Esophagus muscularis mucosa (tissue), 4 donors: Measurements from ENCODE around the gene EHD1. TPM values are rescaled to one million over a fixed set of nuclear protein-coding genes. Genes with fewer than 3 reads are reported as not detected.

Source experiments
- DNase-seq: peaks from one replicate; pipeline ENCODE4 v3.0.0-alpha.2; 2017; ENCODE audit errors: extremely low spot score
- H3K27ac ChIP-seq, 4 donors: fragments of 200-600 bp; sonication (generic); replicated peaks in 1 of 4; 1 replicate in 3 of 4; 2 replicates in 1 of 4; pipeline ENCODE4 v1.5.1; 2016 to 2019; ENCODE audit warnings: mild to moderate bottlenecking in 1 of 4
- H3K27me3 ChIP-seq, 4 donors: fragments of 200-600 bp; sonication (generic); one replicate each; pipeline versions ENCODE4 v1.5.1 to v1.6.0; 2016 to 2019
- H3K36me3 ChIP-seq, 4 donors: fragments of 200-600 bp; sonication (generic); one replicate each; pipeline ENCODE4 v1.5.1; 2016 to 2019
- H3K4me1 ChIP-seq, 4 donors: fragments of 200-600 bp; sonication (generic); one replicate each; pipeline ENCODE4 v1.5.1; 2016 to 2019
- H3K4me3 ChIP-seq, 4 donors: fragments of 200-600 bp; sonication (generic); 1 replicate in 2 of 4; 2 replicates in 2 of 4; pipeline ENCODE4 v1.5.1; 2016 to 2019; ENCODE audit warnings: mild to moderate bottlenecking in 4 of 4, moderate library complexity in 1 of 4
- H3K9me3 ChIP-seq, 4 donors: fragments of 200-600 bp; sonication (generic); 1 replicate in 3 of 4; 2 replicates in 1 of 4; pipeline ENCODE4 v1.5.1; 2016 to 2019
- CTCF ChIP-seq, 3 experiments: fragments of 200-600 bp in 2 of 3; fragments of 450-650 bp in 1 of 3; sonication (generic) in 2 of 3; IDR thresholded peaks; one replicate each; pipeline ENCODE4 v1.5.1; 2017 to 2019; ENCODE audit warnings: antibody characterized with exemption in 3 of 3, mild to moderate bottlenecking in 2 of 3, moderate library complexity in 1 of 3
- EP300 ChIP-seq: sonication (generic); formaldehyde crosslinking; IDR thresholded peaks from one replicate; pipeline ENCODE4 v1.6.1; 2017; ENCODE audit warnings: antibody characterized with exemption
- POLR2A ChIP-seq: fragments of 450-650 bp; IDR thresholded peaks from one replicate; pipeline ENCODE4 v1.6.1; 2017; ENCODE audit warnings: antibody characterized with exemption, moderate library complexity, mild to moderate bottlenecking, low read depth
- POLR2AphosphoS5 ChIP-seq, 2 donors: sonication (generic); formaldehyde crosslinking; IDR thresholded peaks; one replicate each; pipeline ENCODE4 v1.6.1; 2017; ENCODE audit warnings: antibody characterized with exemption in 2 of 2
- WGBS: methylation state at CpG from one replicate; pipeline ENCODE4 v1.1.5; 2018; 5-methylcytosine and 5-hydroxymethylcytosine counted together
- intact Hi-C: fragments of 100-400 bp; cut with DNase I; formaldehyde crosslinking; loops from one replicate; pipeline ENCODE4 v1.15.1; 2023
- total RNA-seq, 4 donors: library from RNA; depleted of rRNA; stranded (reverse); fragments of >200 nt; gene quantifications; one replicate each; pipeline versions ENCODE4 v1.1.0 to v1.2.1, GENCODE V29; 2016

Gene EHD1
- total RNA-seq, 4 donors from 2014 or later = 57.0 to 193 (median 104) TPM

GRCh38 chr11:64911142-64911541, 32.7 kb upstream of the EHD1 start:
- DNase-seq = no peak
- TF ChIP-seq EP300 = no peak
- no peak for TF ChIP-seq POLR2AphosphoS5 (IDR thresholded peaks at IDR 0.05)
- TF ChIP-seq POLR2A = no peak
- no peak for TF ChIP-seq CTCF (IDR thresholded peaks at IDR 0.05)
- peaks cover 66 to 88% (median 83%) of the 10 kb centered on the region in 4 donors for H3K36me3 ChIP-seq
- no peaks in the 10 kb centered on the region for H3K27me3 ChIP-seq
- no peaks in the 10 kb centered on the region for H3K9me3 ChIP-seq
- no peak overlapping the region for H3K4me3 ChIP-seq
- H3K27ac ChIP-seq = no peak overlapping the region
- WGBS = 77% methylated on average over 7 of the region's 7 CpGs
- intact Hi-C loops = no loop called here
- H3K4me1 ChIP-seq = peaks cover 11 to 21% (median 15%) of the 10 kb centered on the region in 4 donors

- peaks cover 5 to 15% (median 10%) of the 10 kb centered on the region in 4 donors for H3K4me1 ChIP-seq
- WGBS = 88% methylated on average over 21 of the region's 27 CpGs
- H3K9me3 ChIP-seq = no peaks in the 10 kb centered on the region
- intact Hi-C loops = no loop called here
- no peaks in the 10 kb centered on the region for H3K27me3 ChIP-seq
- no peak for TF ChIP-seq CTCF (IDR thresholded peaks at IDR 0.05)
- no peak for TF ChIP-seq POLR2A
- no peak for TF ChIP-seq EP300
- no peak for TF ChIP-seq POLR2AphosphoS5 (IDR thresholded peaks at IDR 0.05)
- H3K36me3 ChIP-seq = peaks cover 72 to 93% (median 89%) of the 10 kb centered on the region in 4 donors
- no peak overlapping the region for H3K27ac ChIP-seq
- DNase-seq = no peak
- H3K4me3 ChIP-seq = no peak overlapping the region
Observed at GRCh38 chr11:64910451-64911093, 32.2 kb upstream of the EHD1 start.

- H3K4me3 ChIP-seq = no peak overlapping the region
- DNase-seq = no peak
- H3K4me1 ChIP-seq = peaks cover 0 to 7% (median 2%) of the 10 kb centered on the region in 4 donors
- no peak for TF ChIP-seq POLR2A
- no peak for TF ChIP-seq CTCF (IDR thresholded peaks at IDR 0.05)
- peaks cover 80 to 100% (median 96%) of the 10 kb centered on the region in 4 donors for H3K36me3 ChIP-seq
- no peak overlapping the region for H3K27ac ChIP-seq
- intact Hi-C loops = no loop called here
- no peaks in the 10 kb centered on the region for H3K27me3 ChIP-seq
- 88% methylated on average over 15 of the region's 39 CpGs for WGBS
- no peaks in the 10 kb centered on the region for H3K9me3 ChIP-seq
Observed at GRCh38 chr11:64909653-64910343, 31.4 kb upstream of the EHD1 start.

GRCh38 chr11:64908766-64909165, 30.3 kb upstream of the EHD1 start:
- WGBS = 89% methylated on average over 3 of the region's 11 CpGs
- H3K27me3 ChIP-seq = no peaks in the 10 kb centered on the region
- no peak for TF ChIP-seq POLR2A
- no peak for TF ChIP-seq EP300
- TF ChIP-seq CTCF (IDR thresholded peaks at IDR 0.05) = no peak
- TF ChIP-seq POLR2AphosphoS5 (IDR thresholded peaks at IDR 0.05) = no peak
- H3K9me3 ChIP-seq = no peaks in the 10 kb centered on the region
- DNase-seq = no peak
- intact Hi-C loops = no loop called here
- no peaks in the 10 kb centered on the region for H3K4me1 ChIP-seq
- H3K27ac ChIP-seq = no peak overlapping the region
- no peak overlapping the region for H3K4me3 ChIP-seq
- H3K36me3 ChIP-seq = peaks cover 80 to 100% (median 97%) of the 10 kb centered on the region in 4 donors

GRCh38 chr11:64906314-64906635, 27.9 kb upstream of the EHD1 start:
- Histone ChIP-seq H3K36me3 (peaks cover 78 to 100% (median 97%) of the 10 kb centered on the region in 4 donors), H3K4me3 (no peak overlapping the region), H3K27ac (no peak overlapping the region), H3K9me3 (no peaks in the 10 kb centered on the region), H3K27me3 (no peaks in the 10 kb centered on the region), H3K4me1 (no peaks in the 10 kb centered on the region)
- 100% methylated on average over 1 of the region's 13 CpGs for WGBS
- TF ChIP-seq POLR2A (no peak), EP300 (no peak), POLR2AphosphoS5 (IDR thresholded peaks at IDR 0.05) (no peak)
- intact Hi-C loops = no loop called here
- no peak for DNase-seq
